ENCODE results near the gene SLC23A3. TPM values are rescaled to one million over a fixed set of nuclear protein-coding genes. Genes with fewer than 3 reads are reported as not detected.

SLC23A3 gene
- total RNA-seq, 1 donor from 2014 or later: 2.4 TPM

GRCh38 chr2:219158025-219158424 is 11.8 kb downstream of the SLC23A3 start:
- H3K4me3 Mint-ChIP-seq (ENCODE audit: unreplicated experiment): no peak overlapping the region
- peaks cover 5% of the 10 kb centered on the region for H3K36me3 Mint-ChIP-seq (ENCODE audit: low read depth)
- H3K4me1 Mint-ChIP-seq (ENCODE audit: low read depth): peaks cover 29% of the 10 kb centered on the region
- H3K27me3 Mint-ChIP-seq (ENCODE audit: low read depth): no peaks in the 10 kb centered on the region
- TF ChIP-seq CTCF (IDR thresholded peaks at IDR 0.05): no peak
- no peak for DNase-seq (ENCODE audit: low spot score)
- no peaks in the 10 kb centered on the region for H3K9me3 Mint-ChIP-seq (ENCODE audit: low read depth)
- no peak overlapping the region for H3K27ac Mint-ChIP-seq (ENCODE audit: unreplicated experiment)

GRCh38 chr2:219157396-219157795 is 12.4 kb downstream of the SLC23A3 start:
- DNase-seq (ENCODE audit: low spot score): no peak
- no peak for TF ChIP-seq CTCF (IDR thresholded peaks at IDR 0.05)
- Mint-ChIP-seq H3K4me3 (ENCODE audit: unreplicated experiment) (no peak overlapping the region), H3K27me3 (ENCODE audit: low read depth) (no peaks in the 10 kb centered on the region), H3K27ac (ENCODE audit: unreplicated experiment) (no peak overlapping the region), H3K36me3 (ENCODE audit: low read depth) (peaks cover 5% of the 10 kb centered on the region), H3K9me3 (ENCODE audit: low read depth) (no peaks in the 10 kb centered on the region), H3K4me1 (ENCODE audit: low read depth) (peaks cover 29% of the 10 kb centered on the region)

- H3K9me3 Mint-ChIP-seq (ENCODE audit: low read depth): no peaks in the 10 kb centered on the region
- H3K4me3 Mint-ChIP-seq (ENCODE audit: unreplicated experiment): no peak overlapping the region
- peaks cover 20% of the 10 kb centered on the region for H3K4me1 Mint-ChIP-seq (ENCODE audit: low read depth)
- peaks cover 8% of the 10 kb centered on the region for H3K36me3 Mint-ChIP-seq (ENCODE audit: low read depth)
- no peak overlapping the region for H3K27ac Mint-ChIP-seq (ENCODE audit: unreplicated experiment)
- no peaks in the 10 kb centered on the region for H3K27me3 Mint-ChIP-seq (ENCODE audit: low read depth)
- no peak for DNase-seq (ENCODE audit: low spot score)
- TF ChIP-seq CTCF (IDR thresholded peaks at IDR 0.05): peak; percentile 89
Measured at GRCh38 chr2:219155054-219155644, 14.7 kb downstream of the SLC23A3 start.

- Mint-ChIP-seq H3K27ac (ENCODE audit: unreplicated experiment) (no peak overlapping the region), H3K36me3 (ENCODE audit: low read depth) (peaks cover 19% of the 10 kb centered on the region), H3K4me3 (ENCODE audit: unreplicated experiment) (no peak overlapping the region), H3K4me1 (ENCODE audit: low read depth) (peaks cover 10% of the 10 kb centered on the region), H3K9me3 (ENCODE audit: low read depth) (no peaks in the 10 kb centered on the region), H3K27me3 (ENCODE audit: low read depth) (no peaks in the 10 kb centered on the region)
- TF ChIP-seq CTCF (IDR thresholded peaks at IDR 0.05): no peak
- DNase-seq (ENCODE audit: low spot score): no peak
Measured at GRCh38 chr2:219149667-219150066, 20.2 kb downstream of the SLC23A3 start.

GRCh38 chr2:219142329-219142728 is 27.5 kb downstream of the SLC23A3 start:
- DNase-seq (ENCODE audit: low spot score): peak; percentile 93
- H3K4me3 Mint-ChIP-seq (ENCODE audit: unreplicated experiment): no peak overlapping the region
- H3K9me3 Mint-ChIP-seq (ENCODE audit: low read depth): peaks cover 5% of the 10 kb centered on the region
- H3K27me3 Mint-ChIP-seq (ENCODE audit: low read depth): no peaks in the 10 kb centered on the region
- peaks cover 17% of the 10 kb centered on the region for H3K4me1 Mint-ChIP-seq (ENCODE audit: low read depth)
- peak; percentile 72 for TF ChIP-seq CTCF (IDR thresholded peaks at IDR 0.05)
- peaks cover 30% of the 10 kb centered on the region for H3K36me3 Mint-ChIP-seq (ENCODE audit: low read depth)
- H3K27ac Mint-ChIP-seq (ENCODE audit: unreplicated experiment): peak overlapping the region; percentile 37
